Coronary artery (tissue), 2 donors: Measurements from ENCODE around the gene BCAS1.

Experiments used
- DNase-seq: peaks from one replicate; pipeline ENCODE4 v3.0.0-alpha.2; 2017; ENCODE audit warnings: low spot score
- H3K27ac ChIP-seq, 2 donors: fragments of 200-600 bp; sonication (generic); one replicate each; pipeline ENCODE4 v1.5.1; 2016 to 2019
- H3K4me3 ChIP-seq: fragments of 200-600 bp; sonication (generic); 2 replicates; pipeline ENCODE4 v1.5.1; 2016; ENCODE audit warnings: mild to moderate bottlenecking, moderate library complexity
- CTCF ChIP-seq: fragments of 200-600 bp; sonication (generic); IDR thresholded peaks from one replicate; pipeline ENCODE4 v1.5.1; 2019; ENCODE audit warnings: antibody characterized with exemption

BCAS1 gene

GRCh38 chr20:53946106-53946505 is 124.3 kb downstream of the BCAS1 start:
- Histone ChIP-seq H3K4me3 (no peak overlapping the region), H3K27ac (no peak overlapping the region)
- TF ChIP-seq CTCF: no peak
- DNase-seq: no peak

- no peak for TF ChIP-seq CTCF
- Histone ChIP-seq H3K27ac (no peak overlapping the region), H3K4me3 (no peak overlapping the region)
- DNase-seq: no peak
Measured at GRCh38 chr20:53945478-53945877, 124.9 kb downstream of the BCAS1 start.

- no peak for TF ChIP-seq CTCF
- no peak overlapping the region for H3K4me3 ChIP-seq
- no peak overlapping the region for H3K27ac ChIP-seq
- DNase-seq: peak; percentile 0
Measured at GRCh38 chr20:53944796-53945195, 125.6 kb downstream of the BCAS1 start.

- Histone ChIP-seq H3K4me3 (peak overlapping the region; percentile 30), H3K27ac (no peak overlapping the region)
- peak; percentile 39 for TF ChIP-seq CTCF
- peak; percentile 17 for DNase-seq
Measured at GRCh38 chr20:53943522-53944291, 126.7 kb downstream of the BCAS1 start.

- Histone ChIP-seq H3K27ac (no peak overlapping the region), H3K4me3 (no peak overlapping the region)
- peak; percentile 41 for DNase-seq
- no peak for TF ChIP-seq CTCF
Measured at GRCh38 chr20:53942973-53943372, 127.4 kb downstream of the BCAS1 start.

- Histone ChIP-seq H3K27ac (no peak overlapping the region), H3K4me3 (no peak overlapping the region)
- DNase-seq: no peak
- TF ChIP-seq CTCF: no peak
Measured at GRCh38 chr20:53942472-53942816, 128.0 kb downstream of the BCAS1 start.

- TF ChIP-seq CTCF: no peak
- Histone ChIP-seq H3K4me3 (peak overlapping the region; percentile 47), H3K27ac (no peak overlapping the region)
- DNase-seq: peak; percentile 29
Measured at GRCh38 chr20:53941680-53942471, 128.5 kb downstream of the BCAS1 start.
